Measurements from ENCODE around the gene FZD4. TPM values are rescaled to one million over a fixed set of nuclear protein-coding genes. Genes with fewer than 3 reads are reported as not detected.
A peak's percentile ranks its signal among the peaks of the same experiment; 100 is the strongest.
"Not testable (repeated sequence)": the region's sequence is repeated elsewhere in the genome, so short reads cannot be mapped to it uniquely, and the experiment has no call there.

The FZD4 gene
- 10 to 100 TPM; 67.7 to 73.8 (median 71.6) TPM for polyA plus RNA-seq (ENCODE audit: insufficient read length in 3 of 3)

DNA sequence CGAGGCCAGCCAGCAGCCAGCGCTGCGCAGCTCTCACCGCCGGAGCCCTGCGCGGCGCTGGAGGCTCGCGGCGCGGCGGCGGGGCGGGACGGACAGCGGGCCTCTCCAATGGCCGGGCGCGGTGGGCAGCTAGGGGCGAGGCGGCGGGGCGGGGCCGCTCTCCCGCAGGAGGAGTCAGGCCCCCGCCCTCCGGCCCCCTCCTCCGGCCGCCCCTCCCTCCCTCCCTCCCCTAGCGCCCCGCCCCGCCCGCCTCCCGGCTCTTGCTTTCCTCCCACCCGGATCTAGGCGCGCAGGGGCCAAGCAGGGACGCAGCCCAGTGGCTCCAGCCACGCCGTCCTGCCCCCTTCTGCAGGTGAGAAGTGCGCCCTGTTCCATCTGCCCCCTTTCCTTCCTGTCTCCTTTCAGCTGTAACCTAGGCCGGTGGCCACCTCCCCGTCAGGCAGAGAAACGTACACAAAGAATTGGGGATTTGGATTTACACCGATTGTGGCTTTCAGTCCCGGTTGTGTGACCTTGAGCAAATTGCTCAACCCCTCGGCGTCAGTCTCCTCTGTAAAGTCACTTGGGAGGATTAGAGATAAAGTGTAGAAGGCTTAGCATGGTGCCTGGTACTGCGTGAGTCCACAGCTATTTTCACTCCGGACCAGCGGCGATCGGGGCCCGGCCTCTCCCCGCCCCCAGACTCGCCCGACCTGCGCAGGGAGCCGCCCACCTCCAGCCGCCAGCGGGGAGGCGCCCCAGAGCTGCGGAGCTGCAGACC, at the start of gene FZD4:
Gene FZD4, minus strand, starts transcription at position 35 of the 760 bp plus-strand sequence. CDS start 310 bp downstream, outside the sequence.
- DNase-seq (ENCODE audit: low read depth in 3 of 3, low spot score in 2 of 3): peak in 1 of 3 donors; percentile 78

DNA sequence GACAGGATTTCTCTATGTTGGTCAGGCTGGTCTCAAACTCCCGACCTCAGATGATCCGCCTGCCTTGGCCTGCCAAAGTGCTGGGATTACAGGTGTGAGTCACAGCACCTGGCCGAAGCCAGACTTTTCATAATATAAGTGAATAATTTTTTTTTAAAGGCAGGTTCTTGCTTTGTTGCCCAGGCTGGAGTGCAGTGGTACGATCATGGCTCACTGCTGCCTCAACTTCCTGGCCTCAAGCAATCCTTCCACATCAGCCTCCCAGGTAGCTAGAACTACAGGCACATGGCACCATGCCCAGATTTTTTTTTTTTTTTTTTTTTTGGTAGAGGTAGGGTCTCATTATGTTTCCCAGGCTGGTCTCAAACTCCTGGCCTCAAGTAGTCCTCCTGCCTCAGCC, 49.1 kb upstream of the FZD4 start:
- not testable (repeated sequence) for DNase-seq (ENCODE audit: low read depth in 3 of 3, low spot score in 2 of 3)

DNA sequence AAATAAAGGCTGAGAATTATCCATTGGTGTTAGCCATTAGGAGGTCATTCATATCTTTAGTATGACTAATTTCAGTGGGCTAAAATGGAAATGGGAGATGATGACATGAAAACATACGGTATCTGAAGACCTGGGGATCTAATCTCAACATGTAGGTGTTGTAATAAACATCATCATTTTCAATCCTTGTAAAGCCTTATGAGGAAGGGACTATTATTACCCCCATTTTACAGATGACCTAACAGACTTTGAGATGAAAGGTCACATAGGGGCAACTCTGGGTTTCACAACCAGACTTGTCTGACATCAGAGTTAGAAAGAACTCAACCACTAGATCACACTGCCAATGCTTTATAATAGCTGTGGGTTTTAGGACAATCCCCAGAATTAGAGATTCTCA, 47.7 kb upstream of the FZD4 start:
- no peak for DNase-seq (ENCODE audit: low read depth in 3 of 3, low spot score in 2 of 3)

DNA sequence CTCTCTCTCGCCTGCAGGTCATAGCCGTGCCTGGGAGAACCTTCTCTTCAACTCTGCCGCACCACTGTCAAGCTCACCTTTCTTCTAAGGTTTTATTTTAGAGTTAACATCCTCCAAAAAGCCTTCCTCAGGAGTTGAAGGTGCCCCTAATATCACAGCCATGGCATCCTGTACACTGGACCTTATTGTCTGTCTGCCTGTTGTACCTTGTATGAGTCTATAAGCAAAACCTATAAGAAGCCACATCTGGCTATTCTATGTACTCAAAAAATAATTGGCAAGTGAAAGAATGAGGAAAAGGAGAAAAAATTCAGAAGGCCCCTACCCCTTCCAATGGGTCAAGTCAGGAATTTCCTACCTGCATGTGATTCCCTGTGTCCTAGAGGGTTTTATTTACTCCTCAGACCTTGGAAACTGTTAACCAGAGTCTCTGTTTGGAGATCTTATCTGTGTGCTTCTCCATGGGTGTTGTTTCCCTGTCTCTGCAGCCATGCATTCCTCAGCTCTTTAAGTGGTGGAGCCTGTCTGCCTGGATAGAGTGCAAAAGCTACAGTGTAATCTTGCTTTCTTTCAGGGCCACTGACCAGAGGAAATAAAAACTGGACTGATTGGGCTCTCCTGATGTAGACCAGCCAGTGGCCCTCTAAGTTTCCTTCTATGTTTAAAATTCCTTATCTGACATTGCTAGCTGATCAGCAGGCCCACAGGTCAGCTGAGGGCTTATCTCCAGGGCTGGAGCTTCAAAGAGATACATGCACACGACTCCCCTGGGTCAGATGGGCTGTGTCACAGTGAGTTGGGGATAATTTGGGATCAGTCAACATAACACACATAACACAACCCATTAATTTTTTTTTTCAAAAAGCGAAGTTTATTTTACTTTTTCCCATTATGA, 44.9 kb upstream of the FZD4 start:
- DNase-seq (ENCODE audit: low read depth in 3 of 3, low spot score in 2 of 3): no peak

DNA sequence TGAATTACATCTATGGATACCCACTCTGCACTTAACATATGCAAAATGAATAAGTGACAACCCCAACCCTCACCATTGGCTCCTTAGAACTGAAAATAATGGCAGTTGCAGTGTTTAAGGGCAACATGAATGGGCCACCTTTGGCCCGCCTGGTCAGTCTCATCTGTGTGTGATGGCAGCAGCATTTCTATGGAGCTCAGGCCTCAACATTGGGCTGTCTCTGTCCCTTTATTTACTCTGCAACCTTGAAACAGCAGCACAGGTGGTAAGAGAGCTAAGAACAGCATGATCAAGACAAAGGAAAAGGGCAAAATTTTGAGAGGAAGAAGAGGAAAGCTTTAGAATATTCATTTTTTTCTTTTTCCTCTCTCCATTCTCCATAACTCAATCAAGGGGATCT, 44.2 kb upstream of the FZD4 start:
- DNase-seq (ENCODE audit: low read depth in 3 of 3, low spot score in 2 of 3): no peak

DNA sequence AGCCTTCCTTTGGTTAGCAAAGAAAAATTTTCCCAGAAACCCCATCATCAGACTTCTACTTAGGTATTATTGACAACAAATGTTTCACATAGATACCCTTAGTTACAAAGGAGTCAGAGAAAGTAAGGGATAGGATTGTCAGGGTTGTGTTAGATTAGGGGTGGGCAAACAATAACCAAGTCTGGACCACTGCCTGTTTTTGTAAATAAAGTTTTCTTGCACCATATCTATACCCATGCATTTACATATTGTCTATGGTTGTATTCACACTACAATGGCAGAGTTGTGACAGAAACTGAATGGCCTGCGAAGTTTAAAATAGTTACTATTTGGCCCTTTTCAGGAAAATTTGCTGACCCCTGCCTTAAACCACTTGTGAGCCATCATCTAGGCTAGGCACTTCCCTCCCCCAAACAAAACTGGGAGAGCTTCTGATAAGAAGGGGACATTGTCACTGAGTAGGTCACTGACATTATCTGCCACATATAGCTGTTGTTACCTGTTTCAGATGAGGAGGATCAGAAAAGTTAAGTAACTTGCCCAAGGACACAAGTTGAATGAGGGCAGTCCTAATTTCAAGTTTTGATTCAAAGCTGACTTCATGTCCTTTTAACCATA, 41.9 kb upstream of the FZD4 start:
- DNase-seq (ENCODE audit: low read depth in 3 of 3, low spot score in 2 of 3): no peak

DNA sequence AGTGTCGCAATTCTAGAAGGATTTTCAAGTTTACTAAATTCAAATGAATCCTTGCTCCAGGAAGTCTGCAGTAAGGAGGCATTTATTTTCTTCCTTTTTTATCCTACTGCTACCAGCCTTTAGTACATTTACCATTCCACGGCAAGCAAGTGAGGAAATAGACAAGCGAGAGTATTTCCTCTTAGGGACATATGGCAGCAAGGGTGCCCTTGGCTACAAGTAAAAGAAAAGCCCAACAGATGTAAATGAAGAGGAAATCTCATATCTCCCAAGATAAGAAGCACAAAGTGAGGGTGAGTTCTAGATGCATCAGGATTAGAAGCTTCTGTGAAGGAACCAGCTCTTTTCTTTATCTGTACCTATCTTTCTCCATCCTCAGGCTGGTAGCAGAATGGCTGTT, 37.8 kb upstream of the FZD4 start:
- no peak for DNase-seq (ENCODE audit: low read depth in 3 of 3, low spot score in 2 of 3)

DNA sequence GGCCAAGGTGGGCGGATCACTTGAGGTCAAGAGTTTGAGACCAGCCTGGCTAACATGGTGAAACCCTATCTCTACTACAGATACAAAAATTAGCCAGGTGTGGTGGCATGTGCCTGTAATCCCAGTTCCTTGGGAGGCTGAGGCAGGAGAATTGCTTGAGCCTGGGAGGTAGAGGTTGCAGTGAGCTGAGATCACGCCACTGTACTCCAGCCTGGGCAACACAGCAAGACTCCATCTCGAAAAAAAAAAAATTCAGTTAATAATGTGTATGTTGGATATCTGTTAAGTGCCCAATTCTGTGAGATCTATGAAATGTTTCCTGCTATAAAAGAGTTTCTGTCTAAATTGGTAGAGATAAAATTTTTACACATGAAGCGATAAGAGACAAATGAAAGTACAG, 37.1 kb upstream of the FZD4 start:
- not testable (repeated sequence) for DNase-seq (ENCODE audit: low read depth in 3 of 3, low spot score in 2 of 3)

DNA sequence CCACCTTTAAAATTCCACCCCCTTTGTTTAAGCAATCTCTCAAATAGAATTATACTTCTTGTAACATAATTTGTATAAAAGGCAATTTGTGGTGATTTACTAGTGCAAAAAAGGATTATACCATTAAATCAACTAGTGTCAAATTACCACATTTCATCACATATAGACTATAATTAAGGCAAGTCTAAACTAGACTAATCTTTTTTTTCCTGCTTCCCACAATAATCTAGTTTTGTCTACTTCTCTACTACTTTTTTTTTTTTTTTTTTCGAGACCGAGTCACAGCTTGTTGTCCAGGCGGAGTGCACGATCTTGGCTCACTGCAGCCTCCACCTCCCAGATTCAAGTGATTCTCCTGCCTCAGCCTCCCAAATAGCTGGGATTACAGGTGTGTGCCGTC, 36.1 kb upstream of the FZD4 start:
- no peak for DNase-seq (ENCODE audit: low read depth in 3 of 3, low spot score in 2 of 3)

DNA sequence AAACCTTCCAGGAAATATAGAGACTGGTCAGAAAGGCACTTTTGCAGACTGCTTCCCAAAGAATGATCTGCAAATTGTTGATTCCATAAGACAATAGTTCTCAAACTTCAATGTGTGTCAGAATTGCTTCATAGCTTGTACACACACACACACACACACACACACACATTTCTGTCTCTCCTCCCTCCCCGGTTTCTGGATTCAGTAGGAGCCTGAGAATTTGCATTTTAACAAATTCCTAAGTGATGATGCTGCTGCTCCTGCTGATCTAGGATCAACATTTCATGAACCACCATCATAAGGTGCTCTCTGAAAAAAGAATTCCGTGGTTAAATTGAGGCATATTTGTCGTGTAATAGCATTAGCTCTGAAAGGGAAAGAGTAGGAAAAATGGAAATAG, 35.3 kb upstream of the FZD4 start:
- DNase-seq (ENCODE audit: low read depth in 3 of 3, low spot score in 2 of 3): no peak

DNA sequence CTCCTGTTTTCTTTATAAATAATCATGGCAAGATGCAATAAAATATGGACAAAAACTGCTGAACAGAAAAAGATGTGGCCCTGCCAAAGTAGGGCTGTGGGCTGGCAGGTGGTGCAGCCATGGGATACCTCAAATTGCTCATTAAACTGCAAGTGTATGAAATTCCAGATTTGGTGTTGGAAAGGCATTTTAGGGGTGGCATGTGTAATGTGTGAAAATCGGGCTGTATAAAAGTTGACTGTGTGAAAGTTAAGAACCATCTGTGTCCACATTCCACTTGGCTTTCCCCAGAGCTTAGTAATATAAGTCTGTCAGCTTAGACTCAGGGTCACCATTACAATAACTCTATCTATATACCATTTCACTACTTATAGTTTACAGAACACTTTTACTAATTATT, 34.8 kb upstream of the FZD4 start:
- DNase-seq (ENCODE audit: low read depth in 3 of 3, low spot score in 2 of 3): no peak

DNA sequence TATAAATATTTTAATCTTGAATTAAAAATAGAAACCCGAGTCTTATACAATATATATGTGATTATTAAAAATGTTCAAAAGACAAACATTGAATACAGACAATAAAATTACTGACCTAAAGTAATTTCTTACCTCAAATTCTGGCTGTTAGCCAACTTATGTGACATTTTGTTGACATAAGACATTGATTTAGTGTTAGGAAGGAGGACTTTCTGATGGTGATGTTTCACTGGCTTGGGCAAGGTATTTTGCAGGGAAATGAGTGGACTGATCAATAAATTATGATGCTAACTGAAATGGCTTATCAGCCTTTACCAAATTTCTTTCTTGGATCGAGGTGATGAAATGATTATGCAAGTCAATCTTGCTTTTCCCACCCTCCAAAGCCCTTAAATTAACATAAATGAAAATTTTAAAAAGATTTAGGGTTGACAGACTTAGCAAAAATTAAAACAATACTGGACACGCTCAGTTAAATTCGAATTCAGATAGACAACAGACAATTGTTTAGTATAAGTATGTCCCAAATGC, 33.2 kb upstream of the FZD4 start:
- no peak for DNase-seq (ENCODE audit: low read depth in 3 of 3, low spot score in 2 of 3)

DNA sequence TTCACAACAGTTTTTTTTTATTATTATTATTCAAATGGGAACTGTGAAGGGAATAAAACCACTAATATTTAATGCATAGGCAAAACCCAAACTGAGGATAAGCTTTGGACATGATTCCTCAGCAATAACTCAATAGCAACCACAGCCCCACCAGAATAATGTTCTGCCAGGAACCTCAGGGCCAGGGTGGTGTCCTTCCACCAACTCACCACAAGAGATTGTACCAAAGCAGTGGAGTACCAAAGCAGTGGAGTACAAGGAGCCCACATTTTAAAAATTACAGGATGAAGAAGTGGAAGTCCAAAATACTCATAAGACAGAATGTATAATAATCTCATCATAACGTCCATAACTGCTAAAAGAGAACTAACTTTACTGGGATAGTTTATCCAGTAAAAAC, 32.5 kb upstream of the FZD4 start:
- no peak for DNase-seq (ENCODE audit: low read depth in 3 of 3, low spot score in 2 of 3)

DNA sequence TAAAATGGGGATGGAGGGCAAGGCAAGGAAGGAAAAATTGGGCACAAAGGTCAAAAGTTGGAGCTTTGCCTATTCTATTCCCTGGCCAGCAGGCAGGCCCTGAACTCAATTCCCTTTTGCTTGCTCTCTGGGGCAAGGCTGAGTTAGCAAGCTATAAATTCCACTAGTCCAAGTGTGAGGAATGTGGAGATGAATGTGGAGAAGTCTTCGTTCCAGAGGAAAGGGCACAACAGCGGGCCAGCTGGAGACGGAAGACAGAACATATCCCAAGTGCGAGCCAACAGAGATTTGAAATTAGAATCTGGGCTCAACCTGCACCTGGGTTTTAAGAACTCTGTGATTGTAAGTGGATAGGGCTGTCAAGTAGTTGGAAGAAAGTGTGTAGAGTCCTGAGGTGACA, 29.5 kb upstream of the FZD4 start:
- no peak for DNase-seq (ENCODE audit: low read depth in 3 of 3, low spot score in 2 of 3)

DNA sequence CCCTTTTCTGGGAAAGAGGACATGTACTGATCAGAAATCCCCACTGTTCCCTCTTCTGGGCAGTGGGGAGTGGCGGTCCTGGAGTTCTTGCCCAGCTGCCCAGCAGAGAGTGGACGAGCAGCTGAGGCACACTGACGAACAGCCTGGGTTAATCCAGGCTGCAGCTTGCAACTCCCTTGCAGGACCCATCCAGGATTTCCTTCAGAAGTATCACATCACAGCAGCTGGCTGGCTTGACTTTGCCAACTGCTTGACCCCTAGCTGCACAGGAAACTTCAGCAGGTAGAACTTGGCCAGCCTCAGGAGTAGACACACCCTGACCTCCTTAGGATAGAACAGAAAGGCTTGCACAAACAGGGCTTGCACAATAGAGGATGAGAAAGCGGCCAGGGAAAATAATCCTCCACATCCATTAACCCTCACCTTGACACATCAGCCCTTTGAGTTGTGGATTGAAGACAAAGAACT, 27.9 kb upstream of the FZD4 start:
- no peak for DNase-seq (ENCODE audit: low read depth in 3 of 3, low spot score in 2 of 3)

DNA sequence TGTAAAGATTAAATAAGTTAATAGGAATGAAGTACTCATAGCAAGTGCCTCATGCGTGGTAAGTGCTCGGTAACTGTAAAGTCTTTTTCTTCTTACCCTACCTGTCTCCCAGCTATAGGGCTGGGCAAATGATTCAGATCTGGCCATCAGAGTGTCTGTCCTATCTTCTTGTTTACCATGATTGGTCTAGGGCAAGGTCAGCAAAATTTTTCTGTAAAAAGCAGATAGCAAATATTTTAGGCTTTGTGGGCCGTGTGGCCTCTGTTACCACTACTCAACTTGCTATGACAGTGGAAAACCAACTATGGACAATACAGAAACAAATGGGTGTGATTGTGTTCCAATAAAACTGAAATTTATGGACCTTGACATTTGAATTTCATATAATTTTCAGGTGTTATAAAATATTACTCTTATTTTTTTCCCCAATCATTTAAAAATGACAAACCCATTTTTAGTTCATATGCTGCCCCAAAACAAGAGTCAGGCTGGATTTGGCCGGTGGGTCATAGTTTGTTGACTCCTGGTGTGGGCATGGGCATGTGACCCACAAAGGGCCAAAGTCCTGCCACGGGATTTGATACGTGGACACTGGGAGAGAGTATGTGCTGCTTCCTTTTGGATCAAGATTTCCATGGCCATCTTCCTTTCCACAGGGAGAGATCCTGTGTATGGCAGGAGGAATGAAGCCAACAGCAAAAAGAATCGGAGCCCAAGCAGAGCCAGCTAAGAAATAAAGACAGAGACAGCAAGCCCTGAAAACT, 26.8 kb upstream of the FZD4 start:
- no peak for DNase-seq (ENCODE audit: low read depth in 3 of 3, low spot score in 2 of 3)

DNA sequence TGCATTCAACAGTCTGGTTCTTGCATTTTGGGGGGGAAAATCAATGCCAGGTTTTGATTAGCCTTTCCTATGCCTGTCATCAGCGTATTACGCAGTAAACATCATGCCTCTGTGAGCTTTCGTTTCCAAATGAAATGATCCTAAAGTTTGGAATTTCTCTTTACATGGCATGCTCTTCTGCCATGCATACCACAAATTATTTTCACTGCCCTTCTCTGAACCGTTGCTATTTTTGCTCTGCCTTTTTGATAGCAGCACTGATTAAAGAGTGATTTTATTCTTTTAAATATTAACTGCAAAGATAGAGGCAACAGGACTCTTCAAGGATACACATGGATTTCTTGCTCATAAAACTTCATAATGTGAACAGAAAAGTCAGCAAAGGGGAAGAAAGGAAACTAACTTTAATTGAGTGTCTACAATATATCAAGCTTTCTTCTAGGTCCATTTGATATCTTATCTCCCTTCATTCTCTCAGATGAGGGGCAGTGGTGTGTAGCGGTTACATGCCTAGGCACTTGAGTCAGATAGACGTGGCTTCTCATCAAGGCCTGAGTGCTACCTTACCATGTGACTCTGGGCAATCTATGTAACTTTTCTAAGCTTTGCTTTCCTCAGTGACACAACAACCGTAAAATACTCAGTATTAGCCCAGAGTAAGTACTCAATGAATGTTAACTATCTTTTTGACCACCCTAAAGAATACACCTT, 25.0 kb upstream of the FZD4 start:
- no peak for DNase-seq (ENCODE audit: low read depth in 3 of 3, low spot score in 2 of 3)

DNA sequence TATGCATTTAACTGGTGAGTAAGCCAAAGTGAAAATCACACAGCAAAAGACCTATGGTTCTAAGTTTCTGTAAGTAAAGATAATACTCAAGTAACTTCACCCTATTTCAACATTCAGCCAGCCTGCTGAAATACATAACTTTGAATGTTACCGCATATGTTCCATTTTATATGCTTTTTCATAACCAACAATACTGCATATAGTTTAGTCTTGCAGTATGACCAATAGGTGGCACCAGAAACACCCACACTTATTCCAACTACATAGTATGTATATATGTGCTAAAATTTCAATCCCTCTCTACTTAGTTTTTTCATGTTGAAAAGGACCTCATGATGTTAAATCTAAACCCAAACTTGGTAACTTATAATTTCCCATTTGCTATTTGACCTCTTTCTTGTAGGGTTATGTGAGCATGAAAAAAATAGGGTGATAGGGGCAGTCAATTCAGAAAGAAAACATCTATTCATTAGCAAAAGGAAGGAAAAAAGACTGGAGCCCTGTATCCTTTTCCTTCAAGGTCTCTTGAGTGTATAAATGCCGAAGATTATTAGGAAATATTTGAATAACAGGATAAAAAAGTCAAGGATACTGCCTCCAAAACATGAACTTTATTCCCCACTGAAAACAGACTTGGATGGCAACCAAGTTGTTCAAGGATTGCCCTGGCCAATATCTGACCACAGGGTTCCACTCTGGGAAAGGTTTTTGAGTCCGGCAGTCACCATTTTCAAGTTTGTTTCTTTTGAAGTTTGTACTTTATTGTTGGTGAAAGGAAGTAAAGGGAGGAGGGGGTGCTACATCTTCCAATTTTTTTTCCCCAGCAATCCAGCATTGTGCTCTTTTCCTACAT, 23.8 kb upstream of the FZD4 start:
- DNase-seq (ENCODE audit: low read depth in 3 of 3, low spot score in 2 of 3): no peak

DNA sequence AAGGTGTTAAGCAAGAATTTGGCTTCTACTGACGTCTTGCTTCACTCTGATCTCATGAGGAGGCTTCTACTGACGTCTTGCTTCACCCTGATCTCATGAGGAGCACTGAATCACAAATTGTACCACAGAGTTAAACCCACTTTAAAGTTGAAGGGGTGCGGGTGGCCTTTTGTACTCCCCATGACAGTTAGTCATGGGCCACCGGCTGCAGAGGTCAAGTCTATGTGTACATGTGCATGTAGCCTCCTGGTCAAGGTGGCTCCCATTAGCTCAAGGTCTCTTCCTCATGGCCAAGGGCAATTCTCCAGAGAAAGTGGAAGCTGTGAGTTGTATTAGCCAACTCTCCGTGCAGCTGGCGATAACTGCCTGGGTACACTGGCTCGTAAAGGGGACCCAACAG, 23.1 kb upstream of the FZD4 start:
- DNase-seq (ENCODE audit: low read depth in 3 of 3, low spot score in 2 of 3): no peak

All from right renal cortex interstitium (tissue), 3 donors.